Fibroblast of pulmonary artery (primary cell): Measurements from ENCODE around the gene ULBP2.
"Not testable (repeated sequence)": the region's sequence is repeated elsewhere in the genome, so short reads cannot be mapped to it uniquely, and the experiment has no call there.

Source experiments
- DNase-seq: peaks from one replicate; pipeline ENCODE4 v3.0.0-alpha.2; 2010; ENCODE audit warnings: low read depth
- H3K4me3 ChIP-seq: replicated peaks from 2 replicates; pipeline ENCODE4 v1.5.1; 2011; ENCODE audit warnings: low read depth, mild to moderate bottlenecking, control low read depth, low read length, moderate library complexity
- CTCF ChIP-seq: IDR thresholded peaks from 2 replicates; pipeline ENCODE4 v1.5.1; 2011; ENCODE audit warnings: mild to moderate bottlenecking, control low read depth, low read length, inconsistent platforms; ENCODE audit errors: missing control alignments

Gene ULBP2

GRCh38 chr6:149988550-149989346, 46.9 kb downstream of the ULBP2 start:
- H3K4me3 ChIP-seq, result no peak overlapping the region
- no peak for TF ChIP-seq CTCF
- DNase-seq, result no peak

- TF ChIP-seq CTCF, result no peak
- H3K4me3 ChIP-seq, result no peak overlapping the region
- no peak for DNase-seq
These were observed 48.4 kb downstream of the ULBP2 start for GRCh38 chr6:149990212-149990660.

- TF ChIP-seq CTCF, result no peak
- no peak overlapping the region for H3K4me3 ChIP-seq
- no peak for DNase-seq
These were observed 49.1 kb downstream of the ULBP2 start for GRCh38 chr6:149990661-149991471.

- H3K4me3 ChIP-seq, DNase-seq: not testable (repeated sequence)
These were observed 49.6 kb downstream of the ULBP2 start for GRCh38 chr6:149991472-149991795.

- DNase-seq, result no peak
- TF ChIP-seq CTCF, result no peak
- H3K4me3 ChIP-seq, result no peak overlapping the region
These were observed 50.0 kb downstream of the ULBP2 start for GRCh38 chr6:149991838-149992237.

- no peak overlapping the region for H3K4me3 ChIP-seq
These were observed 53.5 kb downstream of the ULBP2 start for GRCh38 chr6:149995235-149995750.

More at GRCh38 chr6:149995235-149995750, 53.5 kb downstream of the ULBP2 start:
- TF ChIP-seq CTCF, result no peak
- DNase-seq, result no peak
